HG03066 (cell line): Measurements from ENCODE around the gene CCIN.

Experiments
- ATAC-seq: cut with Tn5 transposase; IDR thresholded peaks from one replicate; pipeline ENCODE4 v1.9.1; 2021; ENCODE audit warnings: low read depth; ENCODE audit not compliant: unreplicated experiment

The CCIN gene

DNA sequence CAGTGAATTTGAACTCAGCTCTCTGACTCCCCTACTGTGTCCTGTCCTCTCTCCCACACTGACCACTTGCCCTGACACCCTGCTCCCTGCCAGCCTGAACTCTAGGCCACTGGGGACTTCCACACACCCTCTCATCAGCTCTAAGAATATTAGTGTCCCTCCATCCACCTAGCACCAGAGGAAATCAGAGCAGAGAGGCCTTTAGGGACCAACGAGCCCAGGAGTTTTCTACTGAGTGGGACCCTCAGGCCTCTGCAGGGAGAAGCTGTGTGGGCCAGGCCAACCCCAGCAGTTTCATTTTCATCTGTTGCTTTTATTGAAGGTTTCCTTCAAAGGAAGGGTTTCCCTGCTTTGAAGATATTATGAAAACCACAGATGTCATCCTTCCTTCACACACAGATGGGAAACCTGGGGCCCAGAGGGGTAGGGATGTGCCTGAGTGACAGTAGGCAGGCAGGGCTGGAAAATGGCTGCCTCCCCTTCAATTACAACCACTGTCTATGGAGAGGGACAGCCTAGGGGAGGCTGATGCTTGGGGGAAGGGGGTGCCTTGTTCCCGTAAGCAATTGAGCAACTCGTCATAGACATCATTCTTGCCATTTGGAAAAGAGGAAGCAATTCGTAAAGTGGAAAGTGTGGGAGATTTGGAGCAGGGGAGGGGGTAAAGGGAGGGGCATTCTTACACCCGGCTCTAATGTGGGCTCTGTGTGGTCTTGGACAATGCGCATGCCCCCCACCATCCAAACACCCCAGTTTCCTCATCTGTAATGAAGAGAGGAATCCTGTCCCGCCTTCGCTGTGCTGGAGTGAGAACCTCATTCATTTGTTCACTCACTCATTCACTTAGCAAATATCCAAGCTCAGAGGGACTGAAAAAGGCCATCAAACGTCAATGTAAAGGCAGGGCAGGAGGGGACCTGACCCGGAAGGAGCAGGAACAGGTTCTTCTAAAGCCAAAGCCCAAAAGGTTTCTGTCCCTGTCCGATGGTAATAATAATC, 28.8 kb upstream of the CCIN start:
- no peak for ATAC-seq

DNA sequence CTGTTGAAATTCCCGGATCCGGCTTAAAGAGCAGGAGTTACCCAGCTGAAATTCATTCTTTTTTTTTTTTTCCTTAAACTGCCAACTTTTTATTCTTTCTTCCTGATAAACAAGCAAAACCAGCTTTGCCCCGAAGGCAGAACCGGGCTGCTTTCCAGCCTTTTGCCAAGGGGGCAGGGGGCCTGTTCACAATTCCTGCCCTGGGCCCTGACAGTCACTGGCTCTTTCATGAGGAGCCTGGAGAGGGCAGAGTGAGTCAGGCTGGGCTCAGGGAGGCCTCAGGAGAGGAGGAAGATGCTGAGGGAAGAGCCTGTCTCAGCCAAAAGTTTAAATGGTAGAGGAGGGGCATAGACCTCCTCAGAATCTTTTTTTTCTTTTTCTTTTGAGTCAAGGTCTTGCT, 27.9 kb upstream of the CCIN start:
- no peak for ATAC-seq

DNA sequence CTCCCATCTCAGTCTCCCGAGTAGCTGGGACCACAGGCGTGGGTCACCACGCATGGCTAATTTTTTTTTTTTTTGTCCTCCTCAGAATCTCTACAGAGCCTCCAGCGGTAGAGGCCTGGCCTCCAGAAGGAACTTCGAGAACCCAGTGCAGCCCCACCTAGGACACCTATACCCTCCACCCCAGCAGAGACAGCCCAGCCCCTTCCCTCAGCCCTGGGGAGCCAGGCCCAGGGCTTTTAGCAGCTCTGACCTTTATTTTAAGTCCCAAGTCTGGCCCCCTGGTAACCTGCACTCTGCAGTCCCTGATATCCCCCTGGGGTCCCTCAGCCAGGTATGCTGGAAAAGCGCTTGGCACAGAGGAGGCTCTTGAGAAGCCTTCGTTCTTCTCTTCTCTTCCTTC, 27.4 kb upstream of the CCIN start:
- ATAC-seq, result no peak

DNA sequence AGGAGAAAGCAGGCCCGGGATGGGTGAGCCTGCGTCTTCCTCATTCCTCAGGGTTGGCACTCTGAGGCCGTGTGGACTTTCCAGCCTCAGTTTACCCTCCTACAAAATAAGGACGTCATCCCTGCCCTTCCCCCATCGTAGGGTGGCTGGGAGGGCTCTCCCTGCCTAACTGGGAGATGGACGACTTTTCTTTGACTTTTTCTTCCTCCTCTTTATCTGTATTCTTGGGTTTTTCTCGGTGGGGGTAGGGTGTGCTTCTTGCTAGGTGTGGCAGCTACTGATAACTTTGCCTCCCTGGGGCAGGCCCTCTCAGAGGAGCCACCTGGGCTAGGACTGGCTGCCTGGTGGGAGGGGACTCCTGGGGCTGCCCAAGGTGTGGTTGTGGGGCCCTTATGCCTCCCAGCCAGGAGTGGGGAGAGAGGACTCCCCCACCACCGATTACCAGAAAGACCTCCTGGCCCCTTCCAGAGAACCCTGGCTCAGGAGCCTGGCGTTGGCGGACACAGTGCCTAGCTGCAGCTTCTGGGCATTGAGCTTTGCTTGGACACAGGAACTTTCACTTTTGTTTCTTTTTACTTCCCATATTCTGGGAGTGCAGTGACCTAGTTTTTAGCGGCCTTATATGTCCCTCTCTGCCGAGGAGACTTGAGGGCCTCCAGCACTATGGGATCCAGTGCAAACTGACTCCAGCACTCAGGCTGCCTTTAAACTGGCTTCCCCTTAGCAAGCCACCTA, 26.5 kb upstream of the CCIN start:
- no peak for ATAC-seq

DNA sequence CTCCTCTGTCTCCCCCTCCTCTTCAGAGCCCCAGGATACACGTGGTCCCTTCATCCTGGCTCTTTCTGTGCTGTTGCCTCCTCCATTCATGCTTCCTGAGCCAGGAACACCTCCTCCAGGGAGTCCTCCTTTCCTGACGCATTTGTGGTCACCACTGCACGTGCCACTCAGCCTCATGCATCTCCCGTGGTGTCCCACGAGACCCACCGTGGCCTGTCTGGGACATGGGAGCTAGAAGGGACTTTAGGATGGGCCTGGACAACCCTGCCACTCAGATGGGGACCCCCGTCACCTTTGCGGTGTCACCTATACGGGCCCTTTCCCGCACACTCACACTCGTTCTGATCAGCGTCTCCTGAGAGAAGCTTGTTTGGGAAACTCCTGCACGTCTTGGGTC, 25.9 kb upstream of the CCIN start:
- ATAC-seq, result no peak

DNA sequence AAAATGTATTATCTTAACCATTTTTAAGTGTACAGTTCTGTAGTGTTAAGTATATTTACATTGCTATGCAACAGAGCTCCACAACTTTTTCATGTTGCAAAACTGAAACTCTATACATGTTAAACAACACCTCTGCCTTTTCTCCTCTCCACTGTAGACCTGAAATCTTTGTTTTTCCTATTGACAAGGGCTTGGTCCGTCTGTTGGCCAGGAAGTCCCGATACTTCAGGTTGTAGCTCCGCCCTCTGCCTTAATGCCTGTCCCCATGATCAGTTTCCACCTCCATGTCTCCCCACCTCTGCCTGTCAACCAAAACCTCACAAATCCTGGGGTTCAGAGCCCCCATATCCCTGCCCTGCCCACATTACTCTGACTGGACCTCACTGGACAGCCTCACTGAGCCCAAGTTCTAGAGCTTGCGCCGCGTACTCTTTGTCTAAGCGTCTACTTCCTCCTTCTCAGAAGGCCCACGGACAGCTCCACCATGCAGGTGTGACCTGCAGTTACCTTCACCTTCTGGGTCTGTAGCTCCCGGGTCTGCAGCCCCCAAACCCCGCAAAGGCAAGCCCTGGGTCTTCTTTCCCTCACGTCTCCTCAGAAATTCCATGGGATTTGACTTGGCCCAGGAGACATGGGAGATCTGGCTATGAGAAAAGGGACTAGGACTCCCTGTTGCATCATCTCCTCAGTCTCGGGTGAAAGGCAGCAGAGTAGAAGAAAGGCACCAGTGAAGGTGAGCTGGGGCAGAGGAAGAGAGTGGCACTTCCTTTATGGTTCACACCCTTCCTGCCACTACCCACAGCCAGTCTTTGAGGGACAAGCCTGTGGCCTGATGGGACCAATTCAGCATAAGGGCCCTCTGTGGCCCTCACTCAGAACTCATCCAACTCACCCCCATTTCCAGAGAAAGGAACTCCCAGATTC, 24.6 kb upstream of the CCIN start:
- no peak for ATAC-seq

DNA sequence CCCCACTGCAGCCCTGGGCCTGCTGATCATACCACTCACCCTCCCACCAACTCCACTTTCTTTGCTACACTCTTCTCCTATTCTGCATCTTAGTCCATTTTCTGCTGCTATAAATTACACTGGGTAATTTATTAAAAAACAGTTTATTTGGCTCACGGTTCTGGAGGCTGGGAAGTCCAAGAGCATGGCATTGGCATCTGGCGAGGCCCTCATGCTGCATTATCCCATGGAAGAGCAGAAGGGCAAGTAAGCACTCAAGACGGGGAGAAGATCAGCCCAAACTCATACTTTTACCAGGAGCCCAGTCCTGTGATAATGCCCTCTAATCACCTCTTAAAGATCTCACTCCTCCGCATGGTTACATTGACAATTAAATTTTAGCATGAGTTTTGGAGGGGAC, 23.2 kb upstream of the CCIN start:
- ATAC-seq, result no peak

DNA sequence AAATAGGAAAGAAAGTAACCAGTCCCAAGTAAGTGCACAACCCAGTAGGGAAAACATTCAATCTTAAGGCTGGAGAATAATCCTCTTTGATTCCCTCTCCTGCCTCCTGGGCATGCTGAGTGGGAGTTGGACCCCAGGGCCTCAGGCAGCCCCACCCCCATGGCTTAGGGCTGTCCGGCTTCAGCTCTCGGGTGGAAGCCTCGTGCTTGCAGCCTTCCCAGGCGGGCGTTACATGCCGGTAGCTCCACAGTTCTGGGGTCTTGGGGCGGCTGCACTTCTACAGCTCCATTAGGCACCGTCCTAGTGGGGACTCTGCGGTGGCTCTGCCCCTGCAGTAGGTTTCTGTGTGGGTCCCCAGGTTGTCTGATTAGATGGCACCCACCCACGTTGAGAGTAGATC, 22.5 kb upstream of the CCIN start:
- ATAC-seq, result no peak

DNA sequence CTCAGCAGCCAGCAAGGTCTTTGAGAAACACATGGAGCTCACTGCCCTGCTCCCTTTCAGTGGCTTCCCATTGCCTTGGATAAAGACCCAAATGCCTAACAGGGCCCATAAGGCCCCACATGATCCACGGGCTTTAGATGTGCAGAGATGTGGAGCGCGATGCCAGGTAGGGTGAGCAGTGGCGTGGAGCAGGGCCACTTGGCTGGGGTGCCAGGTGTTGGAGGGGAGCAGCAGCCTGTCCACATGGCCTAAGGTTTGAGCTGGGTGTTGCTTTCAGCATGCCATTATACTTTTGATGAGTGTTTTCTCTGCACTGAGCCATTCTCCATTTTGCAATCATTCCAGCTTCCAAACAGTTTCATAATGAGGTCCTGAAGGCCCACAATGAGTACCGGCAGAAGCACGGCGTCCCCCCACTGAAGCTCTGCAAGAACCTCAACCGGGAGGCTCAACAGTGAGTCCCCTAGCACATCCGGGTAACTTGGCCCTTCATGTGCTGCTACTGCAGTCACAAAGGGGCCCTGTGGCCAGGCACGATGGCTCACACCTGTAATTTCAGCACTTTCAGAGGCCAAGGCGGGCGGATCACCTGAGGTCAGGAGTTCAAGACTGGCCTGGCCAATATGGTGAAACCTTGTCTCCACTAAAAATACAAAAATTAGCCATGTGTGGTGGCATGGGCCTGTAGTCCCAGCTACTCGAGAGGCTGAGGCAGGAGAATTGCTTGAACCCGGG, 21.6 kb upstream of the CCIN start:
- ATAC-seq, result no peak

DNA sequence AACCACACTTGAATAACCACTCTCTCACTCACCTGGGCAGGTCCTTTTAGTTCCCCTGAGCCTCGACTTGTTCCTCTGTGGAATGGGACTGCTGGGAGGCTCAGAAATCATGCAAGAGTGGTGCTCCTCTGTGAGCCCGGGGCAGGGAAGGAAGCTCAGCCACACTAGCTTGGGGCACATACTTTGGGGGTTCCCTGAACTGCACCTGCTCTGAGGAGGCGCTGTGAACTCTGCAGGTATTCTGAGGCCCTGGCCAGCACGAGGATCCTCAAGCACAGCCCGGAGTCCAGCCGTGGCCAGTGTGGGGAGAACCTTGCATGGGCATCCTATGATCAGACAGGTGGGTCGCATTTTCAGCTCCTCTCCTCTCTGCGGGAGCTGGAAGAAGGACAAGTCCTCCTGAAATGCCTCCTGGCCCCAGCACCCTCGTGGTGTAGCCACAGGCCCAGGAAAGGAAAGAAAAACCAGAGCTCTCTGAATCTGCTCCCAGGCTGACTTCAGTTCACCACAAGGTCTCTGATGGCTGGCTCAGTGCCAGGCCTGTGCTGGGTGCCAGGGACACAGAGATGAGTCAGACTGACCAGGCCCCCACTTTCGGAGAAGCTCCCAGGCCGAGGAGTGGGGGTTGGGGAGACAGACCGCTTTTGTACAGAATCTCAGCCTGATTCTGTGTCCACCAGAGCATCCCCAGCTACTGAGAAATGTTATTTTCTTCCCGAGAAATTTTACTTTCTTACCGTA, 20.7 kb upstream of the CCIN start:
- no peak for ATAC-seq

DNA sequence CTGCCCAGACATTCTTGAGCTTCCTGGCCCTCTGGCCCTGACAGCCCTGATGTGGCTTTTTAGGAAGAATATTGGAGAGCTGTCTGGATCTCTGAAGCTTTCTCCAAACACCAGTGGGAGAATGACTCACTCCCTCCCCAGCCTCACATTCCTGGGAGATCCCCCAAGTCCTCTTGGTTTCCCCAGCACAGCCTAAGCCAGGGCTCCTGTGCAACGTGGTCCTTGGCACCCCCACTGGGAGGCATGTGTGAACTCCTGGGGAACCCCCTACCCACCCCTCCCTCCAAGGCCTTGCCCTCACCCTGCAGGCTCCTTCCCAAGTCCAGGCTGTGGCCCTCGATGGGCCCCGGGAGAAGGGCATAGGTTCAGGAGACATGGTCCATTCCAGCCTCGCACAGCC, 20.0 kb upstream of the CCIN start:
- ATAC-seq, result no peak

DNA sequence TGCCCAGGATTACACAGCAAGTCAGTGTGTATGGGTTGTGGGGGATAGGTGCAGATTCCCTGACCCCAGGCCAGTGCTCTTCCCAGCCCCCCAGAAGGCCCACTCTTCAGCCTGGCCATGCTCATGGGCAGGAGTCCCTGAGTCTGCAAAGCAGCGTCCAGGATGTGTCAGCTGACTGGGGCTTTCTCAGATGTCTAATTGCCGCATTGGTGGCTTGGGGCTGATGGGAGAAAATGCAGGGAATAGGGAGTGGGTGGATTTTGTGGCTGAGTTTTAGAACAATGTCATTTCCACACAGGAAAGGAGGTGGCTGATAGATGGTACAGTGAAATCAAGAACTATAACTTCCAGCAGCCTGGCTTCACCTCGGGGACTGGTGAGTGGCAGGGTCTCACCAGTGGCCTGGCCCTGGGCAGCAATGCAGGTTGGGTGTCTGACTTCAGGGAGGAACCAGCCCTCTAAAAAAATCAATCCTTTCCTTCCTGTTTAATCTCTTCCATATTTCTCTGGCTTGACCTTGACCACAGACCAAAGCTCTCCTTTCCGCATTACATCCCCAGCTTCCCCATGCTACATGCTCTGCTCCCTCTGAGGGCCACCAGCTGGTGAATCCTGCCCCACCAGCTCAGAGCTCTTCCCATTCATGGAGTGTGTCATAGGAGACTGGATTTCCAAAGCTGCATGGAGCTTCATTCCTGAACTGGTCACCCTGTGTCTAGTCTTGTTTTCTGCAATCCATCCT, 18.4 kb upstream of the CCIN start:
- ATAC-seq, result no peak

DNA sequence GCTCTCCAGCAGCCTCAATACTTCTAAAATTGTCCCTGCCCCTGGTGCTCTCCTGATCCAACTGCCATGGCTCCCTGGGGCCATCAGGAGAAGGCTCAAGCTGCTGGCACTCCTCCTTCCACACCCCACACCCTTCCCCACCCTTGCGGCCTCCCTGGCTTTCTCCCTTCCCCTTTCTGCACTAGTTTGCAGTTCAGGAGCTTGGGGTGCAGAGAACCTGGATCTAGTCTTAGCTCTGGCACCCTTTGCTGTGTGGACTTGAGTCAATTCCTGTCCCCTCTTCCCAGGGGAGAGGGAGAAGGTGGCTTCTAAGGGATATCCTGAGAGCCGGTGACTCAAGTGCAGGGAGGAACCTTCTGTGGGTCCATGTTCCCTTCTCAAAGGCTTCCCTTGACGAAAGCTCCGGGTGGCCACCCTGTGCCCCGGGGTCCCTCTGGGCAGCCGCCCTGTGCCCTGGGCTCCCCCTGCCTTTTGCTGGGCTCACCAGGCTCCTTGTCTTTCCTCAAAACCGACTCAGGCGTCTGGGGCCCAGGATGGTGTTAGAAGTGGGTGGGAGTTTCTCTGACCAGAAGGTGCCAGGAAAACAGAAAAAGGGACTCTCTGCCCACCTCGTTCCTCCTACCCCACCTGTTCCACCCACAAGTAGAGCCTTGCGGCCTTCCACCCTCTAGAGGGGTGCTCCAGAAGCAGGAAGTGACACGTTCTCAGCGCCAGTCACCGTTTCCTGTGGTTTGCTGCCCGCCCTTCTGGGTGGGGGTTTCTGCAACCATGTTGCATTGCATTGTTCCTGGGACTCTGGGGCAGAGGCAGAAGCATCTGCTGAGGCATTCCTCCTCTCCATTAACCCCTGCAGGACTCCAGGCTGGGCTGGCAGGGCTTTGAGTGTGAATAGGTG, 17.6 kb upstream of the CCIN start:
- peak; percentile 86 for ATAC-seq

DNA sequence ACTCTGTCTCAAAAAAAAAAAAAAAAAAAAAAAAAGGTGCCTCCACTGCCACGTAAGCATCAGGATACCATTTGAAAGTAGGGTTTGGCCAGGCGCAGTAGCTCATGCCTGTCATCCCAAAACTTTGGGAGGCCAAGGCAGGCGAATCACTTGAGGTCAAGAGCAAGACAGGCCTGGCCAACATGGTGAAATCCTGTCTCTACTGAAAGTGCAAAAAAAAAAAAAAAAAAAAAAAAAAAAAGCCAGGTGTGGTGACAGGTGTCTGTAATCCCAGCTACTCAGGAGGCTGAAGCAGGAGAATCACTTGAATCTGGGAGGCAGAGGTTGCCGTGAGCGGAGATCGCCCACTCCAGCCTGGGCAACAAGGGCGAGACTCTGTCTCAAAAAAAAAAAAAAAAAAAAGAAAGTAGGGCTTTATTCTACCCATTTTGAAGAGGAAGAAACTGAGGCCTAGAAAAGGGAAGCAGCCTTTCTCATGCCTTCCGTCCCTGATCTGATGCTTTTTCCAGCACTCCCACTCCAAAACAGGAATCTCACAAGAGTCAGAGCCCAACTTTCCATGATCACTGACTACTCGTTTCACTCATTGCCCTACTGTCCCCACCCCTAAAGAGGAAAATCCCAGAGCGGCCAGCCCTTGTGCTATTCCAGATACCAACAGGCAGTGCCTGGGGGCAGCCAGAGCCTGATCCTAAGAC, 16.3 kb upstream of the CCIN start:
- ATAC-seq, result no peak

DNA sequence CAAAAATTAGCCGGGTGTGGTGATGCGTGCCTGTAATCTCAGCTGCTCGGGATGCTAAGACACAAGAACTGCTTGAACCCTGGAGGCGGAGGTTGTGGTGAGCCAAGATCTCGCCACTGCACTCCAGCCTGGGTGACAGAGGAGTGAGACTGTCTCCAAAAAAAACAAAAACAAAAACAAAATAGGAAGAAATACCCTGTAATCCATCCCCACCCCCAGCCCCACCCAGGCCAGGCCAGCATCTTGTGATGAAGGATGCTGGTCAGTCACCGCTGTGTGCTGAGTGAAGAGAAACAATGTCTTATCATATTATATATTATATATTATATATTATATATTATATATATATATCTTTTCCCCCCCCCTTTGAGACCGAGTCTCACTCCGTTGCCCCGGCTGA, 15.4 kb upstream of the CCIN start:
- no peak for ATAC-seq

DNA sequence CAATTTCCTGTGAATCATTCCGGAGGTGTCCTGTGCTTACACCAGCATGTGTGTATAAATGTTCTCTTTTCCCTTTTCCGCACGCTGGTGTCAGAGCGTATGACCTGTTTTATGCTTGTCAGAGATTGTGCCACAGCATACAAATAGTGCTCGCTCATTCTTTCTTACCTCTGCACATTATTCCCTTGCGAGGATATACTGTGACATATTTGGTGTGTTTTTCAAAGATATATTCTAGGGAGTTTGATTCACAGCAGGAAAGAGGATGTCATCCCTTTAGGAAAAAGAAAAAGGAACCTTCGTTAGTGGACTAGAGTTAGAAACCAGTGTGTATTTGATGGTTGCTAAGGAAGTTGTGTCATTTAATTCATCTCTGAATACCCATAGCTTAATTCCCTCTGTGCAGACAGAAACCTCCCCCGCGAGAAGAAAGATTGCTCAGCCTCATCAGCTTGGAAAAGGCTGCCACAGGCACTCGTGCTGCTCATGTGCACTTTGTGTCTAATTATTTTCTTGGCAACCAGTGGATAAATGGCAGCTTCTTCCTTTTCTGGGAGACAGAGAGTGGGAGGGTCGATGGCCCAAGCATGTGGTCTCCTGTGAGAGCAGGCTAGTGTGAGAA, 14.7 kb upstream of the CCIN start:
- no peak for ATAC-seq

DNA sequence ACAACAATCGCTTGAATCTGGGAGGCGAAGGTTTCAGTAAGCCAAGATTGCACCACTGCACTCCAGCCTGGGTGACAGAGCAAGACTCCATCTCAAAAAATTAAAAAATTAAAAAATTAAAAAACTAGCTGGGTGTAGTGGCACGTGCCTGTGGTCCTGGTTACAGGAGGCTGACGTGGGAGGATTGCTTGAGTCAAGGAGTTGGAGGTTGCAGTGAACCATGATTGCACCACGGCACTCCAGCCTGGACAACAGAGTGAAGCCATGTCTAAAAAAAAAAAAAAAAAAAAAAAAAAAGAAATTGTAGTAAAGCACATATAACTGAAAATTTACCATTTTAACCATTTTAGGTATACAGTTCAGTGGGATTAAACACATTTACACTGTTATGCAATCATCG, 13.1 kb upstream of the CCIN start:
- no peak for ATAC-seq
